CD1c-positive myeloid dendritic cell (primary cell): ENCODE results near the gene UVRAG.
A peak's percentile ranks its signal among the peaks of the same experiment; 100 is the strongest.

Source experiments
- DNase-seq: peaks from one replicate; pipeline ENCODE4 v3.0.0-alpha.2; 2016; ENCODE audit errors: extremely low spot score

UVRAG gene

DNA sequence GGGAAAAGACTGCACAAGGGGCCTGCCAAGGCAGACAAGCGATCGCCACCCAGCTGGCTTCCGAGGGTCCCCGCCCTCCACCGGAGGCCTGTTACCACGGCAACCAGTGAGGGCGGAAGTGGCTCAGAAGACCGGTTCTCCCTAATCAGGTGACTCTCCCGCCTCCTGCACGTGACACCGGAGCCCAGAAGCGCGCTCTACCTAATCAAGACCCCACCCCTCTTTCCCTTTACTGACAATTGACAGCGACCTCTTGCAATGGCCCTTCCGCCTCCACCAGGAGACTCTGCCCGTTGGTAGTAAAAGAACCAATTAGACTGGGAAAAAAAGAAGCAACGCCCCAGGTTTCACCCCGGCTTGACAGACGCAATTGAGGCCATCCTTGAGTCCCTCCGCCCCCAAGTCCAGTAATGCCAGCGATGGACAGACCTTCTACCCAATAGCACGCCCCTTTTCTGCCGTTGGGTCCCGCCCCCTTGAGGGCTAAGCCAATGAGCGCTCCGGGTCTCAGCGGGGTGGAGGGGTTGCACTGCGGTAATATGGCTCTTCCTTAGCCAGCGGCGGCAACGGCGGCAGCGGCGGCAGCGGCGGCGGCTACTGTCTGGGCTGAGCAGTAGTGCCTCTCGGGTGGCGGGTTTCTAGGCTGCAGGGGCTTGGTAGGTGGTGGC lies at the start of gene UVRAG:
Gene UVRAG (plus strand): TSS at position 534 of the 668 bp plus-strand sequence. CDS start 198 bp downstream, outside the sequence.
- DNase-seq: peak; percentile 100

DNA sequence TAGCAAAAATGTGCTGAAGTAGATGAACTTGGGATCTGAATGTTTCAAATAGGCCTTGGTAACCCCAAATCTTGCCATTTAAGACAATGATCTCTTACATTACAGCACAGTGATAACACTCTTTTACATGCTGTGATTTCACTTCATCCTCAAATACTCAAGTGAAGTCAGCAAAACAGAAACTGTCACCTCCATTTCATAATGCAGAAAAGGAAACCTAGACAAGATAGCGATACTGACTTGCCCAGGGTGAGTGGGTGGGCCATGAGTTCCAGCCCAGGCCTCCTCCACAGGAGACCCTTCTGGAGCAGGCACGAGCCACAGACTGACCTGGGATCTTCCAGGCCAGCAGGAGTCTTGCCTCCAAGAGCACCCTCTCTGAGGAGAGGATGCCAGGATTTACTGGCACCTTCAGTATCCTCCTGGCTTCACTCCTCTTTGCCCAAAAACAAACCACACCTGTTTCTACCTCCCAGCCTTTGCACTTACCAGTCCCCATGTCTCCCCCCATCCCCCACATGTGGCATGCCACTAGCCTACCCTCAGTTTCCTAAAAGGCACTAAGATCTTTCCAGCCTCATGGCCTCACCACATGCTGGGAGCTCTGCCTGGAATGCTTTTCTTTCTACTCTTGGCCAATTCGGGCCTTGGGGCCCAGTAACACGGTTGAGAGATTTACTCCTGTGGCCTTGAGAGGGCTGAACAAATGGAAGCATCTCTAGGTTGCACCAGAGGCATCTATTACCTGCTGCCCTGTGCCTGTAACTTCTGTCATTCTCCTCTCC lies 48.4 kb upstream of the UVRAG start:
- DNase-seq: no peak

DNA sequence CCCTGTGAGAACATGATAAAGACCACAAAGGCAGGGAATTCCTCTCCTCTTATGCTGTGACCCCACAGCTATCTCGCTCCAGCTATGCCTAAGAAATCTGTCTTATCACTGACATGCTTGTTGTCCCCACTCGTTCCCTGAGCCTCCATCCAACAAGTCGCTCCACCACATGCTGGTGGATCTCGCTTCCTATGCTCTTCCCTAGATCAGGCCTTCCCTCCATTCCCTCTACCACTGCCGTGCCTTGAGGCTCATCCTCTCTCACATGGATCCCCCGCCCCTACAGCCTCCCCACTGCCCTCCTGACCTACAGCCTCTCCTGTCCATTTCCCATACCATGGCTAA lies 47.8 kb upstream of the UVRAG start:
- DNase-seq: no peak

DNA sequence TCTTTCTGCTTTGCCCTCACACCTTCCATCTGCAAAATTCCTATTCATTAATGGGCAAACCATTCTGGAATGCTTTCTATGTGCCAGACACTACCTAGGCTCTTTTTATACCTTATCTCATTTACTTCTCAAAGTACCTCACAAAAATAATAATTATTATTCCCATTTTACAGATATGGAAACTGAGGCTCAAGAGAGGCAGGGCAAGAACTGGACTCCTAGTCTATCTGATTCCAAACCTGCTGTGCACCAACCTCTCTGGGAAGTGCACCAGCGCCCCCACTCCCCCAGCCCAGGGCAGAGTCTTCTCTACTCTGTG lies 47.3 kb upstream of the UVRAG start:
- no peak for DNase-seq

DNA sequence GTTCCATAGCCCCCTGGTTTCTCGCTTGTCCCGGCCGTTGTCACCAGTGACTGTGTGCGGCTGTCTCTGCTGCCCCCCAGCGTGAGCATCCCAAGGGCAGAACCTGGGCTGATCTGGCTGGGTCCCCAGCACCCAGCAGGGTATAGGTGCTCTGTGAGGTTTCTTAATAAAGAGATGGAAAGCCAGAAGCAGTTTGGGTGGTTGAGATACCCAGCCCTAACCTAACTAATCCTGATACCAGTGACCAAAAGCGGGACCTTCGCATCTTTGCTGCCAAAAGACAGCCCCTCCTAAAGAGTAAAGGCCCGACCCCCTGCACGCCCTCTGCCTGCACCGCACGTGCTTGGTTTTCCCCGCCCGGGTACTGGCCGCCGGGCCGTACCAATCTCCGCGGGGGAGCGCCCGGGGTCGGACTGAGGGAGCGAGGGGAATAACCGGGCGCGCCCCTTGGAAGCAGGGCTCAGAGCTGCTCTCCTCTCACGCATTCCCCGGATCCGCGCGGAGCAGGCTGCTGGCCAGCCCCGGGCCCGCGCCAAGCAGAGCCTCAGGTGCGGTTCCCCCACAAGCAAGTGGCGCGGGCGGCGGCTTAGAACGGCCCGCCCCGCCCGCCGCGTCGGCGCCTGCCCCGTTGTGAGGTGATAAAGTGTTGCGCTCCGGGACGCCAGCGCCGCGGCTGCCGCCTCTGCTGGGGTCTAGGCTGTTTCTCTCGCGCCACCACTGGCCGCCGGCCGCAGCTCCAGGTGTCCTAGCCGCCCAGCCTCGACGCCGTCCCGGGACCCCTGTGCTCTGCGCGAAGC lies 46.7 kb upstream of the UVRAG start, which contains the start of gene DGAT2:
Gene DGAT2 (plus strand): TSS at position 667 of the 797 bp plus-strand sequence. CDS start 214 bp downstream, outside the sequence.
- peak; percentile 74 for DNase-seq

DNA sequence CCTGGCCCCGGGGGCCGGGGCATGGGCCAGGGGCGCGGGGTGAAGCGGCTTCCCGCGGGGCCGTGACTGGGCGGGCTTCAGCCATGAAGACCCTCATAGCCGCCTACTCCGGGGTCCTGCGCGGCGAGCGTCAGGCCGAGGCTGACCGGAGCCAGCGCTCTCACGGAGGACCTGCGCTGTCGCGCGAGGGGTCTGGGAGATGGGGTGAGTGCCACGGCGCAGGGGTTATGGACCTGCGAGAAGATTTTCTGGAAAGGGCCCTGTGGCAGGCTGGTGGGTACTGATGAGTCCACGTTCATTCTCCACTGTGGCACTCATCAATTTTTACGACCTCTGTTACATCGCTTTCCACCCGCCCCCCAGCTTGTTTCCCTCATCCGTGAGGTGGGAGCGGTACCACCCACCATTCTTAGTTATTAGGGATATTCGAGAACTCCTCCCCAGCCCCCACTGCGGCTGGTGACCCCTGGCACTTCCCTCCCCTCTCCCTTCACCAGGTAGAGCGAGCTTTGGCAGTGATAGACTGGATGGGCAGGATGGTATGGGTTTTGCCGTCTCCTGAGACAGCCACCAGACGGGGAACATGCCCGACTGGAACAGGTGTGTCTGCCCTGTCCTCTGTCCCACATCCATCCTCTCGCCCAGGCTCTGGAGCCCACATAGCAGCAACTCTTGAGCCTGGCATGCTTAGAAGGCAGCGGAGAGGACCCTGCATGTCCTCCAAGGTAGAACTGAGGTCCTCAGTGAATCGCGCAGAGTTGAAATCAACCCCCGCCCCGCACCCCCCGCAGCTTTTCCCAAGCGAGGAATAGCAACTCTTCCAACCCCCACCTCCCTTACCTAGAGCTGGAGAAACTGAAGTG lies 45.9 kb upstream of the UVRAG start:
- no peak for DNase-seq

DNA sequence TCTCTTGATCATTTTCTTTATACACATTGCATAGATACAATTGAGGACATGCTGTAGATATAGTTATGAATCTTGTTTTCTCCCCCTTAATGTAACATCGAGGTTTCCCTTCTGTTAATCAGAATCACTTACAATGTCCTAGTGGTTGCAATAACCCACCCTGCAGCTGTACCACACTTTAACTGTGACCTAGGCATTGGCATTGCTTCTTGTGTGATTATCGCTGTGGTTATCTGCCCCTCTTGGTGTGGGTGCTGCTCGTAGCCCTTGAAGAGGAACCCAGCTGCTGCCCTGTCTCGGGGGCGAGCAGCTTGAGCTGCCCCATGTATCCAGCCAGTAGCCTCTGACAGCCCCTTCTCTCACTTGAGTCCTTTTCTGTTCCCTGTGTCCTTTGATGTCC lies 44.9 kb upstream of the UVRAG start:
- peak; percentile 27 for DNase-seq

DNA sequence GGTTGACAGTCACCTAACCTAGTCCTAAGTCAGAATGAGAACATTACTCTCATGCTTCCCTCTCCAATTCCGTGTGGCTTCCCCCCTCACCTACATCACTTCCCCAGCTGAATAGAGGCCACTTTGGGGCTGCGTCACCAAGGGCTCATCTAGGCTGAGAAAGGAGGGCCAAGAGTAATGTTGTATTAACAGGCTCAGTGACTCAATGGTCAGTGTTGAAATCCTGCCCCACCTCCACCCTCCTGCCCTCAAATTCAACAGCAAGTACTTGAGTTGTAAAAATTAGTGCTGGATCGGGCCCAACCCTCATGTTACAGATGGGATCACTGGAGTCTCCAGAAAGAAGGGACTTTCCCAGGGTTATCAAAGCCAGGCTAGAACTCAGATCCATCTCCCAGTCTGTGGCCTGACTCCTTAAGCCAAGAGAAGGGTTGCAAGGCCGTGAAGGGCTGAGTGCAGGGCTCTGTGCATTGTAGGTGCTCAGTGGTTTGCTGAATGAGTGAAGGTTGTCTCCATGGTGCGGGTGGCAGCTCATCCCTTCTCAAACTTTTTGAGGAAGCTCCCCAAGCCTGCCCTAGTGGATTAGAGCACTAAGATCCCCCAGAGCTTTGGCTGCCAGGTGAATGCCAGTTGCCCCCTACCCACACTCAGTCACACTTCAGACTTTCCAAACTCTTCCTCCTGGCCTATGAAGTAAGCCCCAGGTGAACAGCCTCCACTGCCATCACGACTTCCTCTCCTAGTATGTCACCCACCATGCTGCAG lies 43.2 kb upstream of the UVRAG start:
- peak; percentile 89 for DNase-seq

DNA sequence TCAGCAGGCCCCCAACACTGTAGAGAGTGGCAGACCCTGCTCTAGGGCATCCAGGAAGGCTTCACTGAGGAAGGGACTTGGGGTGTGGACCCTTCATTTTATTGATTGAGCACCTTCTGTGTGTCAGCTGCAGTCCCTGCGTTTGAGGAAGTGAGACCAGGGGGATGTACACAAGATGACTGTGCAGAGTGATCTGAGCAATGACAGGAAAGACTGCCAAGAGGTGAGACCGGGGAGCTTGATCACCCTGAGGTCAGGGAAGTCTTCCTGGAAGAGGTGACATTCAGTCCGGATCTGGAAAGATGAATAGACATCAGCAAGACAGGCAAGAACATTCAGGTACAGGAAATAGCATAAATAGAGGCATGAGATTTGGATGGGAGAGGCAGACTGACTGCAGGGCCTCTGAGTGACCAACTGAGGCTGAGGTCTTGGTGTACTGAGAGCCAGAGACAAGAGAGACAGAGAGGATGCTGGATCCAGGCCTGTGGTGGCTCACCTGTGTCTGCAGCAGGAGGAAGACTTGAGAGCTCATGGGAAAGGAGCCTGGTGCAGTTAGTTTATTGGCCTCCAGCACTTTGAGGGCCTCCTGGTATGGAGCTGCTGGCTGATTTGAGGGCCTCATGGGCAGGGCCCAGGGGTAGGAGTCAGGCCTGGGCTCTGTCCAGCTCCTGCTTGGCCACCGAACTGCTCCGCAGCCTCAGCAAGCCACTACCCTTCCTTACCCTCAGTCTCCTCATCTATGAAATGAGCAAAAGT lies 41.2 kb upstream of the UVRAG start:
- DNase-seq: peak; percentile 80

DNA sequence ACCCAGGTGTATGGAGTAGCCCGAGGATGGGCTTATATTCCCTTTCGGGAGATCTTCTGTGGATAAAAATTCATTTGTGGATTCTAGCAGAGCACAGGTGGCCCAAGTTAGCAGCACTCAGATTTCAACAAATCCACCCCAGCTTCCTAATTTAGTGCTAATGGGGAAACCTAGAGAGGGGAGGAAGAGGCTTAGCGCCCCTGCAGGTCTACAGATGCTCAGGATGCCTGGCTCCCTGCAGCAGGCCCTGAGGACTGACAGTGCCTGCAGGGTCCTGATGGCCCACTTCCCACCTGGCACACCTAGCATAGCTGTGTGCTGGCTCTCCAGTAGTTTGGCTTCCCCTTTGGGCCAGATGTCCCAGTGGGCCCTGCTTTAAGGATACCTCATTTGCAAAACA lies 40.0 kb upstream of the UVRAG start:
- DNase-seq: no peak

DNA sequence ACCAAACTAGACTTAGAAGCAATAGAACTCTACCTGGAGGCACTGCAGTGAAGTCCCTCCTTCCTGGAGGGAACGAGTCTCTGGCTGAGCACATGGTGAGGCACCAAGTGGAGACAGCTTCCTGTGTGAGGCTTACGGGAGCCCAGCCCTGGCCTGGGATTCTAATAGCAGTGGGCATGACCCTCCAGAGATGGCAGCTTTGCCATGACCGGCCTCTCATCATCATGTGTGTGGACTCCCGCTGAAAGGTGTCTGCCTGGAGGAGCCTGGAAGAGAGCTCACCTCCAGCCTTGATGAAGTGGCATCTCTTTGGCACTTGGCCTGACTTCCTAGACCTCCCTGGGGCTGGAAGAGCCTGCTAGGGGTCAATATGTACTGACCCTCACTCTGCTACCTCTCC lies 38.5 kb upstream of the UVRAG start:
- no peak for DNase-seq

DNA sequence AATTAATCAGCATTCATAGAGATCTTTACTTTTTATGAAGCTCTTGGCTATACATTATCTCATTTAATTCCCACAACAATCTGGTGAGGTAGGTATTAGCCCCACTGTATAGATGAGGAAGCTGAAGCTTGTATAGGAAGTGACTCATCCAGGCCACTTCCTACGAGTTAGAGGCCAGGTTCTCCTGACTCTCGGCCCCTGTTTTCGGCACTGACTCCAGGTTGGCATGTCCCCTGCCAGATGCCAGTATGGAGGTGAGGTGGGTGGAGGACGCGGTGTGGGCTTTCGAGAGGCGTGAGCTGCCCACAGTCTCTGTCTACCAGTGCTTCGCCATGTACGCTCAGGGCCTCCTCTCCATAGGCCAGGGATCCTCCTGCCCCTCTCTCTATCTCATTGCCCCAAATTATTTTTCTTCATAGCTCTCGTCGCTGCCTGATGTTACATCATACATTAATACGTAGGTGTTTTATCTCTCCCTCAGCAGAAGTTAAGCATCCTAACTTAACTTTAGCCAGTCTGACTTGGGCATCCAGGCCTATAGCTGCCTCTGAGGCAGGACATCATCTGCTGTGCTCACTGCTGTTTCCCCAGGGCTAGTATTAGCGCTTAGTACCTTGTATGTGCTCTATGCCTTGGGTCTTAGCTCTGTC lies 37.4 kb upstream of the UVRAG start:
- DNase-seq: peak; percentile 74

DNA sequence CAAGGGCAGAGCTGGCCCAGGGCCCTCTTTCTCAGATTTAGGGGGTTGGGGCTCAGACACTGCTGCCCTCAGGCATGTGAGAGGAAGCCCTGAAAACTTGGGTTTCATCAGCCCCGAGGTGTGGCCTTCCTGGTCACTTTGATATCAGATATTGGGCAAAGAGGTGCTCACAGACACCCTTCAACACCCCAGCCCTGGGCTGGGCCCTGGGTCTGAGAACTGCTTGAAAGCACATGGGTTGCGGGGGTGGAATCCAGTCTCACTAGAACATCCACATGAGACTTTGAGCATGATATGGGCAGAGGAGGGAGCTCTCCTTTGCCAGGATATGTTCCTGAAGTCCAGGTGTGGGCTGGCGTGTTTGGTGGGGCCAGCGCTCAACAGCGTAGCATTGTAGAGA lies 36.0 kb upstream of the UVRAG start:
- no peak for DNase-seq

DNA sequence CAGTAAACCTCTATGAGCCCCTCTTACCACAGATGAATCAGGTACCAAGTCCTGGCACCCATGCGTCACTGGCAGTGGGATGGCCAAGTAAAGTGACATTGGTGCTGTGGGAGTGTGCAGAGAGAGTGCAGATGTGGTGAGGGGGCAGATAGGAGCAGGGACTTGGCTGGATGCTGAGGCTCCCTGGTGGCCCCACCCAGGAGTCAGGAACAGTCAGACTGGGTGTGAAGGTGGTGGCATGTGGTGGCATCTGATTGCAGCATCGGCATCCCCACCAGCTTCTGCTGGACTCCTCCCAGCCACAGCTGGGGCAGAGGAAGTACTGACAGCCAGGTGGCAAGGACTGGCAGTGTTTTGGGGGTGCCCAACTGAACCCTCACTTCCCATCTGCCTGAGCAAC lies 35.0 kb upstream of the UVRAG start:
- no peak for DNase-seq

DNA sequence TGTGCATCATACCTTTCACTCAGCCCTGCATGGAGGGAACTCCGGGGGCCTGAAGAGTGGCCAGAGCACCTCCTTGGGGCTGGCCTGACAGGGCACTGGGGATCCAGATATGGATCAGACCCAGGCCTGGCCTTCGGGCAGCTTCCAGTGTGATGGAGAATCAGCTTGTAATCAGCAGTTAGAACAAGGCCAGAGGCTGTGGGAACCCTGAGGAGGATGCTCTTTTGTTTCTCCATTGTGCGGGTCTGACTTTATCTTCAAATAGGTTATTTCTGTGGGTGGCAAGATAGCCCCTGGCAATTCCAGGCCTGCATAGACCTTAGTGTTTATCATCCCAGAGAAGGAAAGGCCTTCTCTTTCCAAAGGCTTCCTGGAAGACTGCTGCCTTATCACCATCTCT lies 34.1 kb upstream of the UVRAG start:
- DNase-seq: no peak

DNA sequence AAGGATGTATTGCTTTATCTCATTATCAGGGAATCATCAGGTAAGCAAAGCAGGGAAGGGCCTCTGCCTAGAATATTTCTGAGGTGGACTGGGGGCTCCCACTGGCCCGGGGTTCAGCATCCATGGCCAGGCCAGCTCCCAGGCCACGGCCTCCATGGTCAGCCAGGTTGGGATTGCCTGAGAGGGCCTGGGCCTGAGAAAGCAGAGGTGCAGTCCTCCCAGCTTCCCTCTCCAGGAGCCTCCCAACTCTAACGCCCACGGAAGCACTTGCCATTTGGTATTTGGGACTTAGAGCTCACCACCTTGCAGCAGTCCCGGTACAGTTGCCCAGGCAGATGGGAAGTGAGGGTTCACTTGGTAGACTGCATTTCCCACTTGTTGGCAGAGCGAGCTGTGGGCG lies 33.7 kb upstream of the UVRAG start:
- DNase-seq: no peak

DNA sequence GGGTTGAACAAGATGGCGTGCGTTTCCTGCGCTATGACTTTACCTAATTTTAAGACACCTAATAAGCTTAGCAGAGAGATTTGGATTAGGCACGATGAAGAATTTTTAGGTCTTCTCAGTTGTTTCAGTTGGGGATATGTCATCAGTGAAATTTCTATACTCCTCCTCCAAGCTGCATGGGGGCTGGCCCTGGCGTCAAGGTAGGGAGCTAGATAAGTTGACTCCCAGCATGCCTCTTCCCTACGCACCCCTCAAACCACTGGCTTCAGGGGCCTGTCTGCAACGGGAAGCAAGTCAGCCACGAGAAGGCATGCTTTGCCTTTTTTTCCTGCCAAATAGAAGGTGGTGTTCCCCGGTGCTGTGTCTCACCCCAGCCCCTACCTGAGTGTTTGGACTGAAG lies 33.2 kb upstream of the UVRAG start:
- DNase-seq: no peak

DNA sequence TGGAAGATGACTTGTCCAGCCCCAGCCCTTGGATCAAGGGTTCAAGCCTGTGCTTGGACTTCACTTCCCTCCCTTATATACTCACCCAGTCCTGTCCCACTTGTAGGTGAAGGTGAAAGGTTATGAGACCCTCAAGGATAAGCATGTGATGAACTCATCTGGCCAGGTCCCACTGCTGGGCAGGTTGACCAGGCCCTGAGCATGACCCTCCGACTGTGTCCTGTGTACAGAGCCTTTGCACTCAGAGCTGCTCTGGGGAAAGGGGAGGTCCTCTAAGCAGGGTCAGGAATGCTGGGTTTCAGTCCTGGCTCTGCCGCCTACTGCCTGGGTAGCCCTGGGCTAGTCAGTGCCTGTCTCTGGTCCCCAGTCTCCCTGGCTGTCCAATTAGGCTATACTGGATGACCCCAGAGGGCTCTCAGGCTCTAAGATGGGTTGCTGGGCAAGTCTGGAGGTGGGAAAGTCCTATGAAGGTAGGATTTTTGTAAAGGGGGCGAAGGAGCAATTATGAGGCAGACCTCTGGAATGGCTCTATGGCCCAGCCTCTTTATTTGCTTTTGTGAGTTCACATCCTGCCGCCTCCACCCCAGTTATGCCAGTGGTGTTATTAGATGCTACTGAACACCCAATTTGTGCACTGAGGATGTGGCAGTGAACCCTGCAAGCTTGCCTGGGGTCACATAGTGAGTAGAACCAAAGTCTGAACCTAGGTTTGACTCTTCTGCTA lies 32.3 kb upstream of the UVRAG start:
- DNase-seq: no peak

DNA sequence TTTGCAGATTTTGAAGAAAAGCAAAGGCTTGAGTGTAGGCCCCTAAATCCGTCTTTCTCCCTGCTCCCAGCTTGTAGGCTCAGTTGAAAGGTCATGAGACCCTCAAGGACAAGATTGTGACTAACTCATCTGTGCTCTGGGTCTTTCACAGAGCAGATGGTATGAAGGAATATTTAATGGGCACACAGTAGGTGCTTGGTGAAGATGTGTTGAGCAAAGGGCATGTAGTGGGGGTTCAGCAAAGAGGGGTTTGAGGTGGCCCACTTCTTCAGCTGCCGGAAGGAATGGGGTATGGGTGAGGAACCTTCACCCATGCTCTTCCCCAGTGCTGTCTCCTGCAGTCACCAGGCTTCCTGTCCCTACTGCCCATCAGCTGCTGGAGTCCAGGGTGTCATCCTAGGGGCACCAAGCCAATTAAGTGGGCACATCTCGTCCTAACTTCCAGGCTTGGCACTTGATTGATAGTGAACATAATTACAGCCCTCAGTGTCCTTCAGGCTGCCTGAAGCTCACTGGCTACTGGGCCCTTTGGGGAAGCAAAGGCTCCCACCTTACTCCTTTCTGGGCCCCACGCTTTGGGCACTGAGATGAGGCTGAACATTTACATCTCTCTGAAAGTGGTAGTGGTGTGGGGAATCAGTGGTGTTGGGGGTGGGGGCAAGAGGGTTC lies 31.5 kb upstream of the UVRAG start:
- DNase-seq: no peak
